ENCODE results near the gene AHNAK.

AHNAK gene
- long read RNA-seq, full-length matches to known transcripts, result 41 of 47 reads
- long read RNA-seq, partial matches to known transcripts, result 0 of 47 reads
- long read RNA-seq, other reads (novel, unspliced or antisense), result 6 of 47 reads

GRCh38 chr11:62546244-62546928, at the start of gene AHNAK:
TSS of gene AHNAK (minus strand) at chr11:62546806. CDS start at chr11:62536098, 10,708 bp downstream.
- peak within 1 kb of the TSS; percentile 65 for H3K4me3 ChIP-seq (replicated peaks; ENCODE audit: insufficient read depth, low read length)
- no peaks in the 10 kb centered on the region for H3K27me3 ChIP-seq (ENCODE audit: insufficient read depth, poor library complexity, severe bottlenecking)
- TF ChIP-seq POLR2AphosphoS5 (IDR thresholded peaks at IDR 0.05; ENCODE audit: low read depth) (peak; percentile 52; the same call in 1 of the 2 replicates), CTCF (IDR thresholded peaks at IDR 0.05; ENCODE audit: insufficient read depth, low read length) (no peak)
- peak within 1 kb of the TSS; percentile 62 for H3K27ac ChIP-seq (replicated peaks)
- peak; percentile 71 to 73 for DNase-seq (ENCODE audit: low read depth in 1 of 2, low spot score in 1 of 2)

- H3K4me3 ChIP-seq (replicated peaks; ENCODE audit: insufficient read depth, low read length), result no peak overlapping the region
- no peak for DNase-seq (ENCODE audit: low read depth in 1 of 2, low spot score in 1 of 2)
- TF ChIP-seq POLR2AphosphoS5 (IDR thresholded peaks at IDR 0.05; ENCODE audit: low read depth), result no peak
- no peaks in the 10 kb centered on the region for H3K27me3 ChIP-seq (ENCODE audit: insufficient read depth, poor library complexity, severe bottlenecking)
- H3K27ac ChIP-seq (replicated peaks), result no peak overlapping the region
Observed at GRCh38 chr11:62595124-62595523, 48.5 kb upstream of the AHNAK start.

GRCh38 chr11:62593434-62594044, 46.9 kb upstream of the AHNAK start:
- DNase-seq (ENCODE audit: low read depth in 1 of 2, low spot score in 1 of 2), result peak; percentile 79 to 93

GRCh38 chr11:62592989-62593421, 46.4 kb upstream of the AHNAK start:
- no peak for TF ChIP-seq CTCF (IDR thresholded peaks at IDR 0.05; ENCODE audit: insufficient read depth, low read length)
- 0 out of 2 replicates have a peak, but pooled peaks have one; percentile 23 for TF ChIP-seq POLR2AphosphoS5 (IDR thresholded peaks at IDR 0.05; ENCODE audit: low read depth)
- Histone ChIP-seq H3K4me3 (replicated peaks; ENCODE audit: insufficient read depth, low read length) (no peak overlapping the region), H3K27me3 (ENCODE audit: insufficient read depth, poor library complexity, severe bottlenecking) (no peaks in the 10 kb centered on the region), H3K27ac (replicated peaks) (peak overlapping the region; percentile 88)
- DNase-seq (ENCODE audit: low read depth in 1 of 2, low spot score in 1 of 2), result no peak

More at GRCh38 chr11:62593434-62594044, 46.9 kb upstream of the AHNAK start:
- H3K27ac ChIP-seq (replicated peaks), result no peak overlapping the region
- H3K4me3 ChIP-seq (replicated peaks; ENCODE audit: insufficient read depth, low read length), result no peak overlapping the region
- no peaks in the 10 kb centered on the region for H3K27me3 ChIP-seq (ENCODE audit: insufficient read depth, poor library complexity, severe bottlenecking)
- peak; percentile 37; the same call in 1 of the 2 replicates for TF ChIP-seq SPI1 (IDR thresholded peaks at IDR 0.05; ENCODE audit: borderline replicate concordance, low read depth)
- peak; percentile 46; the same call in 1 of the 2 replicates for TF ChIP-seq POLR2AphosphoS5 (IDR thresholded peaks at IDR 0.05; ENCODE audit: low read depth)
- TF ChIP-seq CTCF (IDR thresholded peaks at IDR 0.05; ENCODE audit: insufficient read depth, low read length), result peak; percentile 75
- TF ChIP-seq GABPA (IDR thresholded peaks at IDR 0.05; ENCODE audit: low read depth), result no peak
- TF ChIP-seq REST (IDR thresholded peaks at IDR 0.05; ENCODE audit: insufficient replicate concordance, low read depth), result no peak
